ENCODE data around the gene PANK2.

- TF ChIP-seq CTCF (conservative IDR thresholded peaks at IDR 0.05; ENCODE audit: low read depth, low read length): no peak
- no peak for TF ChIP-seq EZH2 (IDR thresholded peaks at IDR 0.05; ENCODE audit: borderline replicate concordance, low read depth, low read length, poor library complexity, severe bottlenecking)
Observed at GRCh38 chr20:3861191-3861590, 28.0 kb upstream of the PANK2 start.

Measured in A673 (cell line).